PC-9 (cell line): ENCODE data around the gene MAPK12. TPM values are rescaled to one million over a fixed set of nuclear protein-coding genes. Genes with fewer than 3 reads are reported as not detected.
"Not testable (repeated sequence)": the region's sequence is repeated elsewhere in the genome, so short reads cannot be mapped to it uniquely, and the experiment has no call there.

ENCODE experiments used
- BruUV-seq: library from RNA; stranded (reverse); fragments of 400-500 nt; replicated peaks from 2 replicates; lab custom pipeline; 2021; lab: Mats Ljungman, UMichigan
- CTCF ChIA-PET: fragments of 300-600 bp; sonication (Branson Sonifier 250); formaldehyde crosslinking; loops from one replicate; lab custom pipeline; 2022; ENCODE audit warnings: antibody characterized with exemption; lab: Charles Lee
- POLR2A ChIA-PET: fragments of 300-600 bp; sonication (Branson Sonifier 250); formaldehyde crosslinking; loops from one replicate; lab custom pipeline; 2022; ENCODE audit warnings: antibody characterized with exemption; ENCODE audit not compliant: unreplicated experiment; lab: Charles Lee
- DNase-seq, 2 experiments: peaks; one replicate each; pipeline versions ENCODE4 v3.0.0 to v3.0.0-alpha.2; 2015 to 2022; ENCODE audit warnings: mixed read lengths in 1 of 2
- H2AFZ ChIP-seq: fragments of 200-600 bp; sonication (generic); 2 replicates; pipeline ENCODE4 v1.8.1; 2017; ENCODE audit warnings: antibody characterized with exemption
- H3F3A ChIP-seq: fragments of 200-600 bp; sonication (generic); 2 replicates; pipeline ENCODE4 v1.8.1; 2017; ENCODE audit warnings: antibody characterized with exemption, mild to moderate bottlenecking, low read depth; ENCODE audit not compliant: insufficient read depth
- H3K27ac ChIP-seq: fragments of 200-600 bp; sonication (generic); 2 replicates; pipeline ENCODE4 v1.6.1; 2016; ENCODE audit warnings: mixed run types
- H3K27me3 ChIP-seq: fragments of 200-600 bp; sonication (generic); 2 replicates; pipeline ENCODE4 v1.6.1; 2016; ENCODE audit warnings: low read depth, mixed run types; ENCODE audit not compliant: insufficient read depth
- H3K36me3 ChIP-seq: fragments of 200-600 bp; sonication (generic); 2 replicates; pipeline ENCODE4 v1.6.1; 2016; ENCODE audit warnings: low read depth, mixed run types
- H3K4me1 ChIP-seq: fragments of 200-600 bp; sonication (generic); replicated peaks from 2 replicates; pipeline ENCODE4 v1.6.1; 2016; ENCODE audit warnings: mixed run types; ENCODE audit not compliant: insufficient read depth
- H3K4me2 ChIP-seq: fragments of 200-600 bp; sonication (generic); 2 replicates; pipeline ENCODE4 v1.6.1; 2017; ENCODE audit warnings: mixed run types
- H3K4me3 ChIP-seq: fragments of 200-600 bp; sonication (generic); 2 replicates; pipeline ENCODE4 v1.6.1; 2016; ENCODE audit warnings: mixed run types
- H3K79me2 ChIP-seq: fragments of 200-600 bp; sonication (generic); 2 replicates; pipeline ENCODE4 v1.6.1; 2017; ENCODE audit warnings: low read depth, mixed run types
- H3K9me2 ChIP-seq: fragments of 200-600 bp; sonication (generic); 2 replicates; pipeline ENCODE4 v1.8.1; 2017; ENCODE audit warnings: mild to moderate bottlenecking; ENCODE audit not compliant: insufficient read depth
- H3K9me3 ChIP-seq: fragments of 200-600 bp; sonication (generic); 2 replicates; pipeline ENCODE4 v1.8.1; 2016; ENCODE audit warnings: low read depth; ENCODE audit not compliant: insufficient read depth
- H4K20me1 ChIP-seq: fragments of 200-600 bp; sonication (generic); 2 replicates; pipeline ENCODE4 v1.8.1; 2017; ENCODE audit not compliant: insufficient read depth
- EZH2 ChIP-seq: fragments of 200-600 bp; sonication (generic); IDR thresholded peaks from 2 replicates; pipeline ENCODE4 v1.8.0; 2017; ENCODE audit warnings: antibody characterized with exemption, low read depth
- intact Hi-C: fragments of 100-400 bp; cut with micrococcal nuclease; formaldehyde crosslinking; loops from one replicate; pipeline ENCODE4 v1.10.0; 2022; ENCODE audit not compliant: unreplicated experiment
- total RNA-seq: library from RNA; stranded (reverse); gene quantifications from 2 replicates; pipeline ENCODE4 v1.2.3, GENCODE V29; 2021
- TF ChIP-seq, protein P1 (sequence below): fragments of 200-600 bp; sonication (generic); conservative IDR thresholded peaks from 2 replicates; pipeline ENCODE4 v1.6.1; 2017; ENCODE audit warnings: mixed run types, antibody characterized with exemption, mild to moderate bottlenecking, moderate library complexity

Gene MAPK12
- total RNA-seq, 1 experiment from 2014 or later: 48.5 TPM

DNA sequence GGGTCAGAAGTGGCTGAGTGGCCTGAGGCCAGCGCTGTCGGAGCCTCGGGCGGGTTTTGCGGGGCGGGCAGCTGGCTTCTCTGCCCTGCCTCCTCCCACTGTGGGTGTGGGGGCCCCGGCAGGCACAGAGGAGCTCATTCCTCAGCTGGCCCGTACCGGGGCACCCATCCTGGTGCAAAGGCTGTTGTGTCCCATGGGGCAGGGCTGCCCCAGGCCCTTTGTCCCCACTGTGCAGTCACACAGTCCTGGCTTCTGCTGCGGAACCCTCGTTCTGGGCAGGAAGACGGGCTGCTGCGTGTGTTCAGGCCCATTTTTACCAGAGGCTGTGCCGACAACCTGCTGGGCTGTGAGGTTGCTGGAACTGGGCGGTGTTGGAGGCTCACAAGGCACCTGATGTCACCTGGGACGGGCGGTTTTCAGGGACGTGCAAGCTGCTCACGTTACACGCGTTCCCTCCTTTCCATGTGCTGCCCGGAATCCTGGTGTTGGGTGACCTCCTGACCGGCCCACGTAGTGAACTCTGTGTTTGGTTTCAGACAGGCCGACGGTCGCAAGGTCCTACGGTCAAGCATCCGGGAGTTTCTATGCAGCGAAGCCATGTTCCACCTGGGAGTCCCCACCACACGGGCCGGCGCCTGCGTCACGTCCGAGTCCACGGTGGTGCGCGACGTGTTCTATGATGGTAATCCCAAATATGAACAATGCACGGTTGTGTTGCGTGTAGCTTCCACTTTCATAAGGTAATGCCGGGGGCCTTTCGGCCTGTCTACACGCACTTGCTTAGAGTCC lies 55.5 kb downstream of the MAPK12 start:
- H3K4me1 ChIP-seq: peaks cover 12% of the 10 kb centered on the region
- intact Hi-C loops: no loop called here
- ChIA-PET POLR2A (no interaction called here), CTCF (no interaction called here)
- no peaks in the 10 kb centered on the region for H3K9me2 ChIP-seq
- no TSS peak for BruUV-seq
- H3K4me2 ChIP-seq: no peak overlapping the region
- H3K36me3 ChIP-seq: peaks cover 24% of the 10 kb centered on the region
- no peaks in the 10 kb centered on the region for H3K27me3 ChIP-seq
- no peaks in the 10 kb centered on the region for H3K9me3 ChIP-seq
- H3K4me3 ChIP-seq: no peak overlapping the region
- no peak for DNase-seq
- H3F3A ChIP-seq: peaks cover 34% of the 10 kb centered on the region; the same call in 1 of the 2 replicates
- no peak overlapping the region for H3K27ac ChIP-seq
- H3K79me2 ChIP-seq: peaks cover 28% of the 10 kb centered on the region
- peaks cover 61% of the 10 kb centered on the region for H4K20me1 ChIP-seq
- TF ChIP-seq EZH2: no peak
- TF ChIP-seq, protein P1, sequence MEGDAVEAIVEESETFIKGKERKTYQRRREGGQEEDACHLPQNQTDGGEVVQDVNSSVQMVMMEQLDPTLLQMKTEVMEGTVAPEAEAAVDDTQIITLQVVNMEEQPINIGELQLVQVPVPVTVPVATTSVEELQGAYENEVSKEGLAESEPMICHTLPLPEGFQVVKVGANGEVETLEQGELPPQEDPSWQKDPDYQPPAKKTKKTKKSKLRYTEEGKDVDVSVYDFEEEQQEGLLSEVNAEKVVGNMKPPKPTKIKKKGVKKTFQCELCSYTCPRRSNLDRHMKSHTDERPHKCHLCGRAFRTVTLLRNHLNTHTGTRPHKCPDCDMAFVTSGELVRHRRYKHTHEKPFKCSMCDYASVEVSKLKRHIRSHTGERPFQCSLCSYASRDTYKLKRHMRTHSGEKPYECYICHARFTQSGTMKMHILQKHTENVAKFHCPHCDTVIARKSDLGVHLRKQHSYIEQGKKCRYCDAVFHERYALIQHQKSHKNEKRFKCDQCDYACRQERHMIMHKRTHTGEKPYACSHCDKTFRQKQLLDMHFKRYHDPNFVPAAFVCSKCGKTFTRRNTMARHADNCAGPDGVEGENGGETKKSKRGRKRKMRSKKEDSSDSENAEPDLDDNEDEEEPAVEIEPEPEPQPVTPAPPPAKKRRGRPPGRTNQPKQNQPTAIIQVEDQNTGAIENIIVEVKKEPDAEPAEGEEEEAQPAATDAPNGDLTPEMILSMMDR: no peak
- no peak overlapping the region for H2AFZ ChIP-seq

DNA sequence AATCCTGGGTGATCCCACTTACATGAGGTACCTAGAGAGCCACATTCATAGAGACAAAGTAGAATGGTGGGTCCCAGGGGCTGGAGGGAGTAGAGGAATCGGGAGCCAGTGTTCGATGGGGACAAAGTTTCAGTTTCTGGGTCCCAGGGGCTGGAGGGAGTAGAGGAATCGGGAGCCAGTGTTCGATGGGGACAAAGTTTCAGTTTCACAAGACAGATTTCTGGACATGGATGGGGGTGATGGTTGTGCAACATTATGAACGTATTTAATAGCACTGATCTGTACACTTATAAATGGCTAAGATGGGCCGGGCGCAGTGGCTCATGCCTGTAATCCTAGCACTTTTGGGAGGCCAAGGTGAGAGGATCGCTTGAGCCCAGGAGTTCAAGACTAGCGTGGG lies 56.5 kb downstream of the MAPK12 start:
- peaks cover 51% of the 10 kb centered on the region for H4K20me1 ChIP-seq
- peaks cover 32% of the 10 kb centered on the region; the same call in 1 of the 2 replicates for H3F3A ChIP-seq
- H3K27me3 ChIP-seq, BruUV-seq, DNase-seq, POLR2A ChIA-PET, H3K4me3 ChIP-seq, H2AFZ ChIP-seq, H3K9me2 ChIP-seq, H3K27ac ChIP-seq, H3K4me2 ChIP-seq, CTCF ChIA-PET, H3K9me3 ChIP-seq: not testable (repeated sequence)
- intact Hi-C loops: loop anchor here (5.0 kb wide), 1 partner anchor 278 kb away; no protein-coding TSS in a partner anchor
- peaks cover 12% of the 10 kb centered on the region for H3K4me1 ChIP-seq
- H3K79me2 ChIP-seq: peaks cover 28% of the 10 kb centered on the region
- peaks cover 21% of the 10 kb centered on the region for H3K36me3 ChIP-seq

DNA sequence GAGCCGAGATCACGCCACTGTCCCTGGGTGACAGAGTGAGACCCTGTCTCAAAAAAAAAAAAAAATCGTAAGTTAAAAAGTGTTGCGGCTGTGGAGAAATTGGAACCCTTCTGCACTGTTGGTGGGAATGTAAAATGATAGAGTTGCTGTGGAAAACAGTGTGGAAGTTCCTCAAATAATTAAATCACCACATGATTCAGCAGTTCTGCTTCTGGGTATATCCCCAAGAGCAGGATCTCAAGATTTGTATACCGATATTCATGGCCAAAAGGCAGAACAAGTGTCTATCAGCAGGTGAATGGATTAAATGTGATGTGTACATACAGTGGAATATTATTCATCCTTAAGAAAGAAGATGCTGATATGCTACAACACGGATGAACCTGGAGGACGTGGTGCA lies 56.9 kb downstream of the MAPK12 start:
- H3K9me2 ChIP-seq: no peaks in the 10 kb centered on the region
- POLR2A ChIA-PET: interaction anchor here (0.7 kb wide), 1 partner anchor 103 kb away, joined by 3 read pairs; the partner anchor contains the start of gene PLXNB2
- H2AFZ ChIP-seq: no peak overlapping the region
- no peak for DNase-seq
- H3F3A ChIP-seq: peaks cover 34% of the 10 kb centered on the region; the same call in 1 of the 2 replicates
- no peak overlapping the region for H3K4me2 ChIP-seq
- peaks cover 28% of the 10 kb centered on the region for H3K79me2 ChIP-seq
- H3K27ac ChIP-seq: no peak overlapping the region
- TF ChIP-seq, protein P1: no peak
- no peak for TF ChIP-seq EZH2
- peaks cover 21% of the 10 kb centered on the region for H3K36me3 ChIP-seq
- H3K4me3 ChIP-seq: no peak overlapping the region
- no peaks in the 10 kb centered on the region for H3K9me3 ChIP-seq
- peaks cover 12% of the 10 kb centered on the region for H3K4me1 ChIP-seq
- peaks cover 47% of the 10 kb centered on the region for H4K20me1 ChIP-seq
- CTCF ChIA-PET: no interaction called here
- H3K27me3 ChIP-seq: no peaks in the 10 kb centered on the region
- intact Hi-C loops: loop anchor here (5.0 kb wide), 1 partner anchor 277 kb away; no protein-coding TSS in a partner anchor
- no TSS peak for BruUV-seq
